NCI-H748 (cell line): ENCODE measurements around the gene ADNP2.

Experiments
- DNase-seq: peaks from one replicate; lab custom pipeline; 2025; ENCODE audit not compliant: unreplicated experiment; lab: John Stamatoyannopoulos, UW

Gene ADNP2, protein sequence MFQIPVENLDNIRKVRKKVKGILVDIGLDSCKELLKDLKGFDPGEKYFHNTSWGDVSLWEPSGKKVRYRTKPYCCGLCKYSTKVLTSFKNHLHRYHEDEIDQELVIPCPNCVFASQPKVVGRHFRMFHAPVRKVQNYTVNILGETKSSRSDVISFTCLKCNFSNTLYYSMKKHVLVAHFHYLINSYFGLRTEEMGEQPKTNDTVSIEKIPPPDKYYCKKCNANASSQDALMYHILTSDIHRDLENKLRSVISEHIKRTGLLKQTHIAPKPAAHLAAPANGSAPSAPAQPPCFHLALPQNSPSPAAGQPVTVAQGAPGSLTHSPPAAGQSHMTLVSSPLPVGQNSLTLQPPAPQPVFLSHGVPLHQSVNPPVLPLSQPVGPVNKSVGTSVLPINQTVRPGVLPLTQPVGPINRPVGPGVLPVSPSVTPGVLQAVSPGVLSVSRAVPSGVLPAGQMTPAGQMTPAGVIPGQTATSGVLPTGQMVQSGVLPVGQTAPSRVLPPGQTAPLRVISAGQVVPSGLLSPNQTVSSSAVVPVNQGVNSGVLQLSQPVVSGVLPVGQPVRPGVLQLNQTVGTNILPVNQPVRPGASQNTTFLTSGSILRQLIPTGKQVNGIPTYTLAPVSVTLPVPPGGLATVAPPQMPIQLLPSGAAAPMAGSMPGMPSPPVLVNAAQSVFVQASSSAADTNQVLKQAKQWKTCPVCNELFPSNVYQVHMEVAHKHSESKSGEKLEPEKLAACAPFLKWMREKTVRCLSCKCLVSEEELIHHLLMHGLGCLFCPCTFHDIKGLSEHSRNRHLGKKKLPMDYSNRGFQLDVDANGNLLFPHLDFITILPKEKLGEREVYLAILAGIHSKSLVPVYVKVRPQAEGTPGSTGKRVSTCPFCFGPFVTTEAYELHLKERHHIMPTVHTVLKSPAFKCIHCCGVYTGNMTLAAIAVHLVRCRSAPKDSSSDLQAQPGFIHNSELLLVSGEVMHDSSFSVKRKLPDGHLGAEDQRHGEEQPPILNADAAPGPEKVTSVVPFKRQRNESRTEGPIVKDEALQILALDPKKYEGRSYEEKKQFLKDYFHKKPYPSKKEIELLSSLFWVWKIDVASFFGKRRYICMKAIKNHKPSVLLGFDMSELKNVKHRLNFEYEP

DNA sequence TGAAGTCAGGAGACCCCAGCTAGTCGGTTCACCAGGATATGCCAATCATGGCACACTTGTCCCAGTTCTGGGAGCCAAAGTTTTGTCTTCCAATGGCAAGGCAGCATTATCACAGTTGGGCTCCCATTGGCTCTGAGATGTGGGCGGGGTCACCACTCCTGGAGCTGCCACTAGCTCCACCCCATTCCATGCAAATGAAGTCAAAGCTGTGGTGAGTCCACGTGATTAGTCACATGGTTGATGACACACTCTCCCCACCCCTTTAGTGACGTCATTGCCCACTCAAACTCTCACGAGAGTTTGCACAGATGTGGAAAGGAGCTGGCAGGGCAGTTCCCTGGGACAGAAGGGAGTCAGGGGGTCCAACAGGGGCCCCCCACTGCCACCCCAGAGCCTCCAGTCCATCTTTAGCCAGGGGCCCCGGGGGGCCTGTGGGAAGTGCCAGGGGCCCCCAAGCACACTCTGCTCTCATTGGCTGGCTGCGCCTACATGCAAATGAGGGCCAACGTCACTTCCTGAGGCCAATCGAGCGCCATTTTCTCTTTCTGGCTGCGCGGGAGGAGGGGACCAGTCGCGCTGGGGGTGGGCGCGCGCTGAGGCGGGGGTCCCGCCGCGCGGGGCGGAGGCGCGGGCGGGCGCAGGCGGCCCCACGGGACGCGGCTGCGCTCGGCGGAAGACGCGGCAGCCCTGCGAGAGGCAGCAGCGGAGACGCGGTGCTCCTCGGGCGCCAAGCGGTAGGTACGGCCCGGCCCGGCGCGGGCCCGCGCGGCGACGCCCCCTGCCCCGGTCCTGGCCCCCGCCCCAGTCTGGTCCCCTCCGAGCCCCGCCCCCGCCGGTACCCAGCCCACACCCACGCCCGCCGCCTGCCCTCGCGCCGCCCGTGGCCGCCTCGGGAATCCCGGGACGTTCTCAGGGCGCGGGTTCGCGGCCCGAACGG lies at the start of gene ADNP2:
ADNP2 (plus strand) TSS at position 524 of the 937 bp plus-strand sequence. CDS start 8,281 bp downstream, outside the sequence.
- peak; percentile 92 for DNase-seq

GRCh38 chr18:80059945-80060344 lies 49.1 kb upstream of the ADNP2 start:
- no peak for DNase-seq

- no peak for DNase-seq
These were observed 43.4 kb upstream of the ADNP2 start for GRCh38 chr18:80065705-80066104.

DNA sequence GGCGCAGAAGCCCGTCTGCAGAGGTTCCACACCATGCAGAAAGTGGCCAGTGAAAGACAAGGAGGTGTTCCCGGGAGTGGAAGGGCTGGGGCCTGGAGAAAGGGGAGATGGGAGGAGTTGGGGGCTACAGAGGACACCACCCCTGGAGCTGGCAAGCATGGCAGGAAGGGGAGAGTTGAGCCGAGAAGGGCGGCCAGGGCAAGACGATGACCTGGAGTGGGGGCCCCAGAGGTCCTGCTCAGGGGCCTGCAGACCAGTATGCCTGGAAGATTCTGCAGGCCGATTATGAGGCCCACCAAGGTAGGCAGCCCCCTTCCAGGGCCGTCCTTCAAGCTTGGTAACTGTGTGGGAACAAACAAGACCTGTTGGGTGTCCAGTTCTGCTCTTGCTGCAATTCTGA lies 41.7 kb upstream of the ADNP2 start:
- no peak for DNase-seq

DNA sequence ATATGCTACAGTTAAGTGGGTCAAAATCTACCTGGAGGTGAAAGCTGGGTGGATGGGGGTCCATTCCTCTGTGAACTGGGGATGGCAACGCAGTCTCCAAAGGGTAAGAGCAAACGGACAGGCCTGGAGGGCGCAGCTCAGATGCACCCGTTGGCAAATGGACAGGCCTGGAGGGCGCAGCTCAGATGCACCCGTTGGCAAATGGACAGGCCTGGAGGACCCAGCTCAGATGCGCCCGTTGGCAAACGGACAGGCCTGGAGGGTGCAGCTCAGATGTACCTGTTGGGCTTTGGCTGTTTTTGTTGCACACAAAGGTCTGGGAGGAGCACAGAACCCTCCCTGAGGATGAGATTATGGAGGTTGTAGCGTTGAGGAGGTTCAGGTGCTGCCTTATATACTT lies 41.2 kb upstream of the ADNP2 start:
- DNase-seq: no peak

DNA sequence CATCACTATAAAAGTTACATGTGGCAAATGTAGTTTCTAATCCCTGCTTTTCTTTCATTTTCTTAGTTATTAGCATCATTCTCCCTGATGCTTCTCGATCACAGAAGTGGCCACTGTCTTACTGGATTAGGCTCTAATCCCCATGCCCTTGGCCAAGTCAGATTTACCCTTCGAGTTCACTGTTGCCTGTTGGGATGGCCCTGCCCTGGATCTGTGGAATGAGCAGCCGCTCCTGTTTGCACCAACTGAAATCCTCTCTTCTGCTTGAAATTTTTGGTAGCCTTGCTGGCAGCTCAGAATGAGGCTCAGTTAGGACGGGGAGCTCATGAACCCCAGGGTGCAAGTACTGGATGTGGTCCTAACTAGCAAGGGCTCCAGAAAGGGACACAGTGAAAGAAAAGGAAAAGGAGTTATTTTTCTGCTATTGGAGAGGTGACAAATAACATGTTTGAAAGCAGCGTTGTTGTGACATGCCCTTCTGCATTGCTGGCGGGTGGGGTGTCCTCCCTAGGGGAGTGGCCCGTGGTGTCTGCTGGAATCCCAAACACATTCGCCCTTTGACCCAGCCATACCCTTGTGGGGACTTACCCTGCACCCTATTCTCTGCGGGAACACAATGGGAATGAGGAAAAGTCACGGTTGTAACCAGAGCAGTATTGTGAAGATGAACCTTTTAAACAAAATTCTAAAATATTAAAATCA lies 40.3 kb upstream of the ADNP2 start:
- no peak for DNase-seq

DNA sequence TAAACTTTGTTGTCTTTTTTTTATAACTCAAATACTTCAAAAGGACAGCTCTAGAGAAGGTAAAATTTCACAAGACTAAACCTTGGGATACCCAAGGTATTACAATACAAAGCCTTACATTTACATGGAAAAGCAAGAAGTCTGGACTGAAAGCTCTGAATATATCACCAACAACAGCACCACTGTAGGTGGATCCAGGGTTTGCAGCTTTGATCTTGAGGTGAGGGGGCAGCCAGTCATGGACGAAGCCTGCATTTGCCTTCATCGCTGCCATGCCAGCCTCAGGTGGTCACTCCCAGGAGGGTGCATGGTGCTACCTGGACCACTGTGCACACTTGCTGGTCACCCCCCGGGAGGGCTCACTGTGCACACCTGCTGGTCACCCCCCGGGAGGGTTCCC lies 38.2 kb upstream of the ADNP2 start:
- DNase-seq: no peak

- no peak for DNase-seq
These were observed 34.9 kb upstream of the ADNP2 start for GRCh38 chr18:80074183-80074582.

- no peak for DNase-seq
These were observed 34.4 kb upstream of the ADNP2 start for GRCh38 chr18:80074697-80075096.

DNA sequence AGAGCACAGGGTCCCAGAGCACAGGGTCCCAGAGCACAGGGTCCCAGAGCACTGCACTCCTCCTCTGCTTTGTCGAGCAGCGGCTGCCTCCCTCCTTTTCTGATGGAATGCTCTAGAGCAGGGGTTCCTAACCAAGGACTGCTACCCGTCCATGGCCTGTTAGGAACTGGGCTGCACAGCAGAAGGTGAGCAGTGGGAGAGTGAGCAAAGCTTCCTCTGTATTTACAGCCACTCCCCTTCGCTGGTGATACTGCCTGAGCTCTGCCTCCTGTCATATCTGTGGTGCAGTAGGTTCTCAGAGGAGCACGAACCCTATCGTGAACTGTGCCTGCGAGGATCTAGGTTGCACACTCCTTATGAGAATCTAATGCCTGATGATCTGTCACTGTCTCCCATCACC lies 33.1 kb upstream of the ADNP2 start:
- DNase-seq: no peak

DNA sequence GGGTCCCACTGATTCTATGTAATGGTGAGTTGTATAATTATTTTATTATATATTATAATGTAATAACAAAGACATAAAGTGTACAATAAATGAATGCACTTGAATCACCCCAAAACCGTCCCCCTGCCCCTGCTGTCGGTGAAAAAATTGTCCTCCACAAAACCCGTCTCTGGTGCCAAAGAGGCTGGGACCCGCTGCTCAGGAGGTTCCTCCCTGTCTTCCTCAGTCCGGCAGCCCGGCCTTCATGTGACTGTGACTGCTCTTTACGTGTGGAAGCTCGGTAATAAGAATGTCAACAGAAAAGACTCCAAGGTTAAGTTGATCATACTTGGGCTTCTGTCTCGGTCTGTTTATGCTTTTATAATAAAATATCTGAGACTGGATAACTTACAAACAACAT lies 32.7 kb upstream of the ADNP2 start:
- no peak for DNase-seq

- DNase-seq: no peak
These were observed 31.2 kb upstream of the ADNP2 start for GRCh38 chr18:80077873-80078272.

DNA sequence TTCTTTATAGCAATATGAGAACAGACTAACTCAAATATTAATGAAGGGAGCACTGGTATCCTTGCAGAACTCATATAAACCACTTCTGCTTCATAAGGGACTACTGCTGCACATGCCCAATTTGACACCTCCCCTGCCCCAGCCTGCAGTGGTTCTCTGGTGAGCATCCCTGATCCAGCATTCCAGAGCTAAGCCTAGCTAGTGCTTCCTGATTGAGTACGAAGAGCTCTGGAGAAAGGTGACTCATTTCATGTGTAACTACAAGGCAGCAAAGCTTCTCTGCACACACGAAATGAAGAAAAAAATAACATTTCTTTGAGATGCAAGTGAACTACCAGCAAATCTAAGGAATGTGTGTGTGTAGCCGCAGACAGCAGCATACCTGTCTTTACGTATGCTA lies 22.8 kb upstream of the ADNP2 start:
- no peak for DNase-seq

GRCh38 chr18:80088036-80088435 lies 21.0 kb upstream of the ADNP2 start:
- no peak for DNase-seq

GRCh38 chr18:80088823-80089222 lies 20.2 kb upstream of the ADNP2 start:
- no peak for DNase-seq

GRCh38 chr18:80095414-80095813 lies 13.6 kb upstream of the ADNP2 start:
- DNase-seq: no peak

GRCh38 chr18:80096032-80096565 lies 13.0 kb upstream of the ADNP2 start:
- DNase-seq: no peak

GRCh38 chr18:80097201-80097600 lies 11.9 kb upstream of the ADNP2 start:
- no peak for DNase-seq

DNA sequence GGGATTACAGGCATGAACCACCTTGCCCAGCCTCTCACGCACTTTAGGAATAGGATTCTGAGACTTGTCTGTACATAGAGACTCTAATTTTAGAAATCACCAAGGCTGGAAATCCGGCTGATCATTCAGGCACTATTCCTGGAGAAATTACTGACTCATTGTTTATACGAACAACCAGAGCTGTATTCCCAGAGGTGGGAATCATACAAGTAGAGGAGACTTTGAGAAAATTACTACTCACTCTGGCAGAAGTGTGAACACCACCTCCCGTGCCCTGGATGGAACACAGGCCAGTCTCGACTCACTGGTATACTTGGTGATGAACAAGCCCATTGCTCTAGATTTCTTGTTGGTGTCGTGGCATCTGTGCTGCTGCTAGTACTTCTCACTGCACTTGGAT lies 5.8 kb upstream of the ADNP2 start:
- DNase-seq: no peak

DNA sequence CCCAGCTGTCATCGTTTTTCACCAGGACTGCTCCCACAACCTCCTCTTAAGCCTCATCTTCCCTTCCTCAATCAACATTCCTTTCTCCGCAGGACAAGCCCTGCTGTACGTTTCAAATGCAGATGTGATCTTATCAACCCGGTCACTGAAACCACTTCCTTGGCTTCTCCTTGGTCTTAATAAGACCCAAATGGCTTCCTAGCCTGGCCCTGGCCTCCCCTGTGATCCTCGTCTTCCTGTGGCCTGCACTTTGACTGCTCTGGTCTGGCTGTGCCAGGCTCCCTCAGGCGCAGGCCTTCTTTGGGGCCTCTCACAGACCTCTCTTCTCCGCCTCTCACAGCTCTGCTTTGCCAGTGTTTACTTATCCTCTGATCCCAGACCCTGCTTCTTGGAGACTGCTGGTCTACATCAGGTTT lies 4.7 kb upstream of the ADNP2 start:
- no peak for DNase-seq
